Astrocyte of the cerebellum (primary cell): Measurements from ENCODE around the gene RXFP3.

Experiments
- DNase-seq: peaks from one replicate; pipeline ENCODE4 v3.0.0-alpha.2; 2011; ENCODE audit warnings: low read depth
- H3K4me3 ChIP-seq: 2 replicates; pipeline ENCODE4 v1.5.1; 2011; ENCODE audit warnings: mild to moderate bottlenecking, low read depth, low read length, moderate library complexity
- CTCF ChIP-seq: IDR thresholded peaks from 2 replicates; pipeline ENCODE4 v1.5.1; 2012; ENCODE audit warnings: low read length, low read depth, moderate library complexity, mild to moderate bottlenecking; ENCODE audit errors: missing control alignments
- in situ Hi-C: cut with HindIII; loops from 2 replicates; pipeline ENCODE4 v1.10.0; 2017; ENCODE audit warnings: low sequenced_read_pairs

Gene RXFP3

GRCh38 chr5:33925278-33925677 is 10.9 kb upstream of the RXFP3 start:
- TF ChIP-seq CTCF = no peak
- in situ Hi-C loops = loop anchor here (25.0 kb wide), 1 partner anchor 463 kb away; no protein-coding TSS in a partner anchor
- H3K4me3 ChIP-seq = no peak overlapping the region
- DNase-seq = no peak

- in situ Hi-C loops = loop anchor here (25.0 kb wide), 1 partner anchor 465 kb away; no protein-coding TSS in a partner anchor
- H3K4me3 ChIP-seq = no peak overlapping the region
- TF ChIP-seq CTCF = no peak
- DNase-seq = no peak
Measured at GRCh38 chr5:33927685-33928084, 8.5 kb upstream of the RXFP3 start.

GRCh38 chr5:33928283-33928682 is 7.9 kb upstream of the RXFP3 start:
- no peak for TF ChIP-seq CTCF
- no peak overlapping the region for H3K4me3 ChIP-seq
- DNase-seq = no peak
- in situ Hi-C loops = loop anchor here (25.0 kb wide), 1 partner anchor 466 kb away; no protein-coding TSS in a partner anchor

DNA sequence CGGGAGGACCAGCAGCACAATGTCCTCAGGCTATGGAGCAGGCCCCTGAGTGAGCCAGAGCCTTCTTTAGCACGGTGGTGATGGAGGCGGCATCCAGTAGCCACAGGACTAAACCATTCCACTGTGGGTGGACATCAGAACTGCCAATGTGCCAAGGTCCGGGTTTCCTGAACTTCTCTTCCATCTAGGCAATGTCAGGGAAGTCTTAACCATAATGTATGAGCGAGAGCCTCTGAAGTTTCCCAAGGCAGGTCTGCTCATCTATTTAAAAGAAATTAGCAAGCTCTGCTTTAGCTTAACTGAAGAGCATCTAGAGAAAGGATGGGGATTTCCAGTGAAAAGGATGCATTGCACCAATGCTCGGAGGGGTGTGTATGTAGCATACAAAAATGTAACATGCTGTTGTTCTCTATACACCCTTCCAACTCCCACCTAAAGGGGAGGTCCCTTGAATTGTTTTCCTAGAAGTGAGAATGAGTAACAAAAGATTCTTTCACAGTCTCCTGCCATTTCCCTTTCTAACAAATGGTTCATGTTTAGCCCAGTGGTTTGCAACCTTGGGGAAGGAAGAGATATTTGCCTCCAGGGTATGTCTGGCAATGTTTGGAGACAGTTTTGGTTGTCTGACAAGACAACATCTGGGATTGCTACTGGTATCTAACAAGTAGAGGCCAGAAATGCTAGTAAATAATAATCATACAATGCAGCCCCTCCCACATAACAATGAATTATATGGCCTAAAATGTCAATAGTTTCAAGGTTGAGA is 6.1 kb upstream of the RXFP3 start:
- no peak overlapping the region for H3K4me3 ChIP-seq
- no peak for TF ChIP-seq CTCF
- in situ Hi-C loops = loop anchor here (25.0 kb wide), 1 partner anchor 468 kb away; no protein-coding TSS in a partner anchor
- no peak for DNase-seq

GRCh38 chr5:33931136-33931535 is 5.0 kb upstream of the RXFP3 start:
- TF ChIP-seq CTCF = no peak
- in situ Hi-C loops = loop anchor here (25.0 kb wide), 1 partner anchor 469 kb away; no protein-coding TSS in a partner anchor
- no peak overlapping the region for H3K4me3 ChIP-seq
- DNase-seq = no peak

DNA sequence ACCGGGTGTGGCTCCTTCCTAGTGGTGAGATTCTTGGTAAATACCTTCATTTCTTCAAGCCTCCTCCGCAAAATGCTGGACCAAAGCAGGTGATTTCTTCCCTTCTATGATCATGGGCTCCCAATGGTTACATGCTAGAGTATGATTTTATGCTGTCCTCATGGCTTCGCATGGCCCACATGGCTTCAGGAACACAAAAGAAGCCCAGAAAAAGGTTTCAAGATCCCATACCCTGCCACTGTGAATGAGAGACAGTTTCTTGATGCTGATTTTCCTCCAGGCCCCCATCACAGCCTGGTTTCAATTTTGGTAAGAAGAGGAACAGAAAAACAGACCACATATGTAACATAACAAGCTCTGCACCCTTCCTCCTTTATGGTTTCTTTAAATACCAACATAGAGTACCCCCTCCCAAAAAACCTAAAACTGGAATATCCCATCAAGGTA is 2.4 kb upstream of the RXFP3 start:
- in situ Hi-C loops = loop anchor here (25.0 kb wide), 1 partner anchor 471 kb away; no protein-coding TSS in a partner anchor
- TF ChIP-seq CTCF = no peak
- no peak overlapping the region for H3K4me3 ChIP-seq
- no peak for DNase-seq
